Effector memory CD4-positive, alpha-beta T cell (primary cell): ENCODE data around the gene STRADA.
A peak's percentile ranks its signal among the peaks of the same experiment; 100 is the strongest.
"Not testable (repeated sequence)": the region's sequence is repeated elsewhere in the genome, so short reads cannot be mapped to it uniquely, and the experiment has no call there.

Source experiments
- DNase-seq, 3 donors: peaks; one replicate each; pipeline ENCODE4 v3.0.0-alpha.2; 2020
- H3K27ac ChIP-seq: 2 replicates; pipeline ENCODE4 v1.7.0; 2013; ENCODE audit warnings: mild to moderate bottlenecking, low read length, moderate library complexity; ENCODE audit not compliant: insufficient read depth, poor library complexity, severe bottlenecking
- H3K27me3 ChIP-seq: replicated peaks from 2 replicates; pipeline ENCODE4 v1.7.0; 2013; ENCODE audit warnings: mild to moderate bottlenecking, low read length; ENCODE audit not compliant: insufficient read depth, control insufficient read depth, poor library complexity, severe bottlenecking
- H3K36me3 ChIP-seq: 2 replicates; pipeline ENCODE4 v1.7.0; 2013; ENCODE audit warnings: mild to moderate bottlenecking, low read length, moderate library complexity; ENCODE audit not compliant: control insufficient read depth, insufficient read depth
- H3K4me1 ChIP-seq: 2 replicates; pipeline ENCODE4 v1.7.0; 2013; ENCODE audit warnings: low read length, mild to moderate bottlenecking; ENCODE audit not compliant: control insufficient read depth, insufficient read depth, poor library complexity, severe bottlenecking
- H3K4me3 ChIP-seq: 2 replicates; pipeline ENCODE4 v1.7.0; 2013; ENCODE audit warnings: low read length, low read depth, mild to moderate bottlenecking; ENCODE audit not compliant: insufficient read depth, poor library complexity, severe bottlenecking
- H3K9me3 ChIP-seq: 2 replicates; pipeline ENCODE4 v1.7.0; 2013; ENCODE audit warnings: mild to moderate bottlenecking, low read length, moderate library complexity; ENCODE audit not compliant: control insufficient read depth

STRADA gene

DNA sequence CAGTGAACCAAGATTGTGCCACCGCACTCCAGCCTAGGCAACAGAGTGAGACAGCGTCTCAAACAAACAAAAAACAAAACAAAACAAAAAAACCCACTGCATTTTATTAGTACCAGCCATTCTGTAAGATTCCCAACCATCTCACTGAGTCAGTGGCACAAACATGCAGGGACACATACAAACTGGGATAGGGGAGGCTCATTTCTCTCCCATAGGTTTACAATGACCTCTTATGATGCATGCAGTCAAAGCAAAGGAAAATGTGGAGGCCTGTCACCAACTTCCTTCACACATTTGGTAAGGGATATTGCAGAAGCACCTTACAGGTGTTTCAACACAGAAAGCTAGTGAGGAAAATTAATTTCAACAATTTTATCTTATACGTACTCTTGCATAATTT, 12.4 kb upstream of the STRADA start:
- Histone ChIP-seq H3K27ac (no peak overlapping the region), H3K4me1 (no peaks in the 10 kb centered on the region), H3K27me3 (no peaks in the 10 kb centered on the region), H3K4me3 (no peak overlapping the region), H3K9me3 (no peaks in the 10 kb centered on the region), H3K36me3 (peaks cover 28% of the 10 kb centered on the region)
- no peak for DNase-seq

- Histone ChIP-seq H3K27ac (no peak overlapping the region), H3K4me1 (no peaks in the 10 kb centered on the region), H3K36me3 (peaks cover 28% of the 10 kb centered on the region), H3K9me3 (no peaks in the 10 kb centered on the region), H3K4me3 (no peak overlapping the region), H3K27me3 (no peaks in the 10 kb centered on the region)
- no peak for DNase-seq
Observed at GRCh38 chr17:63753215-63753614, 11.6 kb upstream of the STRADA start.

GRCh38 chr17:63752707-63753106, 11.1 kb upstream of the STRADA start:
- Histone ChIP-seq H3K36me3 (peaks cover 30% of the 10 kb centered on the region), H3K4me1 (no peaks in the 10 kb centered on the region), H3K27ac (no peak overlapping the region), H3K27me3 (no peaks in the 10 kb centered on the region), H3K4me3 (no peak overlapping the region), H3K9me3 (no peaks in the 10 kb centered on the region)
- no peak for DNase-seq

DNA sequence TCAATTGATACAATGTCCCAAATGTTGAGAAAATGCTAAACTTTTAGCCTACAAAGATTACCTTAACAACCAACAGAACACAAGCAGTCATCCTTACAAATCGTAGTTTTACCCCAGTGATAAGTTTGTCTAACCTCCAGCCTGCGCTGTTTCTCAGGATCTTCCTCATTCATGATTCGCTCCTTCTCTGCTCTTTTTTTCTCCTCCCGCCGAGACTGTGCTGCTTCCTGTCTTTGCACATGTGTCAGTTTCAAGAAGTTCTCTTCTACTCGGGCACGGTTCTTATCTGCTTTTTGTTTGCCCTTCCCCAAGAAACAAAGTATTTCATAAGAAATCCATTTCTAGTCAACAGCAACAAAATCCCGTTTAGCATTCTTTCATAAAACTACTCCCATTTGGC, 10.2 kb upstream of the STRADA start:
- H3K27ac ChIP-seq = peak overlapping the region; percentile 8
- peak overlapping the region; percentile 2 for H3K4me3 ChIP-seq
- no peaks in the 10 kb centered on the region for H3K27me3 ChIP-seq
- no peaks in the 10 kb centered on the region for H3K9me3 ChIP-seq
- no peak for DNase-seq
- no peaks in the 10 kb centered on the region for H3K4me1 ChIP-seq
- peaks cover 30% of the 10 kb centered on the region for H3K36me3 ChIP-seq

DNA sequence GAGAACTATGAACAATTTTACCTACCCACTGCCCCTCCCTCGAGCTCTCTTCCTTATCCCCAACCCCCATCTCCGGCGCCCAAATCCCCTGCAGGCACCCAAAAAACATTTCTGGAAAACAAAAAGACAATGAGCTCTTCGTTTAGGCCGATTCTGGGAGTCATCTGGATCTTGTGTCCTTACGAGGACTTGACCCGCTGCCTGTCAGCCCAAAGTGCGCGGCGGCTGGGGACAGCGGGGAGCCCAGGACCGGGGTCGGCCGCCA, 524 bp downstream of the STRADA start:
- Histone ChIP-seq H3K4me3 (peak overlapping the region; percentile 74), H3K27me3 (no peaks in the 10 kb centered on the region), H3K9me3 (no peaks in the 10 kb centered on the region), H3K36me3 (no peaks in the 10 kb centered on the region), H3K4me1 (peaks cover 8% of the 10 kb centered on the region), H3K27ac (peak overlapping the region; percentile 91)
- DNase-seq = no peak

- Histone ChIP-seq H3K4me3 (peak overlapping the region; percentile 74), H3K36me3 (no peaks in the 10 kb centered on the region), H3K4me1 (peaks cover 8% of the 10 kb centered on the region), H3K27me3 (no peaks in the 10 kb centered on the region), H3K27ac (peak overlapping the region; percentile 91), H3K9me3 (no peaks in the 10 kb centered on the region)
- no peak for DNase-seq
Observed at GRCh38 chr17:63740464-63741142, 996 bp downstream of the STRADA start.

GRCh38 chr17:63735691-63736090, 5.9 kb downstream of the STRADA start:
- Histone ChIP-seq H3K4me3 (no peak overlapping the region), H3K36me3 (no peaks in the 10 kb centered on the region), H3K4me1 (peaks cover 7% of the 10 kb centered on the region), H3K27me3 (no peaks in the 10 kb centered on the region), H3K9me3 (no peaks in the 10 kb centered on the region), H3K27ac (no peak overlapping the region)
- DNase-seq = no peak

DNA sequence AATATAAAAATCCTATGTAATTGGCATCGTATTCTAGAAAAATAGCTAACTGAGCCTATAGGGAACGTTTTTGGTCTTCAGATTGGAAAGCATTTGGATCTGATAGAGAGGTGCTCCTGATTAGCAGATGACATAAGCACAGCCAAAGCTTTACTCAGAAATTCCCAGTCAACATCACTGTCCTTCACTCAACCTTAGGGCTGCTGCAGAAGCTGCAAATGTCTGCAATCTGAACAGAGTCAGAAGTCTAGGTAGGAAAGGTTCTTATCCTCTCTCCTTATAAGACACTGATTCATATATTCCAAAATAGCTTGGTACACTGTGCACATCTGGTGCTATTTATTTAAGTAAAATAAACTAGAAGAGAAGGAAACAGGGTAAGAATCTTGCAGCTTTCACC, 19.2 kb downstream of the STRADA start:
- no peaks in the 10 kb centered on the region for H3K27me3 ChIP-seq
- H3K4me1 ChIP-seq = no peaks in the 10 kb centered on the region
- H3K36me3 ChIP-seq = peaks cover 4% of the 10 kb centered on the region
- no peak overlapping the region for H3K27ac ChIP-seq
- no peak overlapping the region for H3K4me3 ChIP-seq
- no peaks in the 10 kb centered on the region for H3K9me3 ChIP-seq
- DNase-seq = no peak

DNA sequence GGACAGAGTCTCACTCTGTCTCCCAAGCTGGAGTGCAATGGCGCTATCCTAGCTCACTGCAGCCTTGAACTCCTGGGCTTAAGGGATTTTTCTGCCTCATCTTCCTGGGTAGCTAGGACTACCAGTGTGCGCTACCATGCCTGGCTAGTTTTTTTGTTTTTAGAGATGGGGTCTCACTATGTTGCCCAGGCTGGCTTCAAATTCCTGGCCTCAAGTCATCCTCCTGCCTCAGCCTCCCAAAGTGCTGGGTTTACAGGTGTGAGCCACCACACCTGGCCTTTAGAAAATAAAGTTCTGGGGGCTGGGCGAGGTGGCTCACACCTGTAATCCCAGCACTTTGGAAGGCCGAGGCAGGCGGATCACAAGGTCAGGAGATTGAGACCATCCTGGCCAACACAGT, 21.4 kb downstream of the STRADA start:
- not testable (repeated sequence) for H3K4me1 ChIP-seq, H3K4me3 ChIP-seq, H3K36me3 ChIP-seq, H3K27ac ChIP-seq, H3K27me3 ChIP-seq, DNase-seq, H3K9me3 ChIP-seq

- Histone ChIP-seq H3K9me3 (no peaks in the 10 kb centered on the region), H3K27ac (no peak overlapping the region), H3K4me3 (no peak overlapping the region), H3K36me3 (no peaks in the 10 kb centered on the region), H3K27me3 (no peaks in the 10 kb centered on the region), H3K4me1 (no peaks in the 10 kb centered on the region)
- no peak for DNase-seq
Observed at GRCh38 chr17:63718988-63719387, 22.6 kb downstream of the STRADA start.

- H3K9me3 ChIP-seq = no peaks in the 10 kb centered on the region
- no peak overlapping the region for H3K27ac ChIP-seq
- no peak for DNase-seq
- no peaks in the 10 kb centered on the region for H3K36me3 ChIP-seq
- no peaks in the 10 kb centered on the region for H3K27me3 ChIP-seq
- H3K4me3 ChIP-seq = no peak overlapping the region
- no peaks in the 10 kb centered on the region for H3K4me1 ChIP-seq
Observed at GRCh38 chr17:63716426-63716825, 25.2 kb downstream of the STRADA start.
